Stimulated activated CD4-positive, alpha-beta T cell treated with anti-CD3 and anti-CD28 coated beads, Interleukin-4, amount 100 ng/mL, for 24 hours (primary cell): Measurements from ENCODE around the gene ALPL.
A peak's percentile ranks its signal among the peaks of the same experiment; 100 is the strongest.
"Not testable (repeated sequence)": the region's sequence is repeated elsewhere in the genome, so short reads cannot be mapped to it uniquely, and the experiment has no call there.

Experiments
- DNase-seq: peaks from one replicate; pipeline ENCODE4 v3.0.0-alpha.2; 2020

Gene ALPL

GRCh38 chr1:21508580-21509350 is 458 bp upstream of the ALPL start:
- peak; percentile 63 for DNase-seq

- no peak for DNase-seq
These were observed 880 bp downstream of the ALPL start for GRCh38 chr1:21510113-21510493.

GRCh38 chr1:21510885-21511578 is 1.8 kb downstream of the ALPL start:
- no peak for DNase-seq

DNA sequence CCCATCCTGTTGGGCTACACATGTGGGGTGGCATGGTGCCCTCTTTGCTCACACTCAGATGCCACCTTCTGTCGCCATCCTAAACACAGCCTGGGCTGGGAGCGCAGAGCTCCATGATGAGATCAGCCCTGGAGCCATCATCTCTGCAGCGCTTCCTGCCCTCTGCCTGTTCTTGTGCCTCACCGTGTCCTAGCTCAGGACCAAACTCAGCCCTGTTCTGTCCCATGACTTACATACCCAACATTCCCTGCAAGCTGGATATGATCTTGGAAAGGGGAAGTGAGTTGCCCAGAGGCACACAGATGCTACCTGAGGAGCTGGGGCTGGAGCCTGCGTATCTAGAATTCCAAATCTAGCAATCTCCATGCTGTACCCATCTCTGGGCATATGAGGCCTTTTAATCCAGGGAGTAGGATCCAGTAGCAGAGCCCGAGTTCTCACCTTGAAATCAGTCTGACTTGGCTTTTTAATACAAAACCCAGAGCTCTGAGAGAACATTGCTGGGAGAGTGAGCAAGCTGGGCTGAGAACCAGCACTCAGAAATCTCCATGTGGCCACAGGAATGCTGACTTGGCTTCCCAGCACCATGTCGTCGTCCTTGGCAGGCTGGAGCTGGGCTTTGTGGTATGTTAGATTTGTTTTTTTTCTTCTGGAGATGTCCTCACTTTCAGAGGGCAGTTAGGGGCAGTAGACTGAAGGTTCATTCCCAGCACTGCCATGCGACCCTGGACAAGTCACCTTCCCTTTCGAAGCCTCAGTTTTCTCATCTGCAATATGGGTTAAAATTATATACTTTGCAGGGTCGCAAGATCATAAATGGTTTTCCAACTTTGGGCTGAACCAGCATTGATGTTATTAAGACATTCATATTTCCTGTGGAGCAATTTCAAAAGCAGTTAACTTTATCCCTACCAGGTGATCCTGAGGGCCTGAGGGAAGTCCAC is 2.6 kb downstream of the ALPL start:
- DNase-seq: no peak

- no peak for DNase-seq
These were observed 5.0 kb downstream of the ALPL start for GRCh38 chr1:21514245-21514644.

DNA sequence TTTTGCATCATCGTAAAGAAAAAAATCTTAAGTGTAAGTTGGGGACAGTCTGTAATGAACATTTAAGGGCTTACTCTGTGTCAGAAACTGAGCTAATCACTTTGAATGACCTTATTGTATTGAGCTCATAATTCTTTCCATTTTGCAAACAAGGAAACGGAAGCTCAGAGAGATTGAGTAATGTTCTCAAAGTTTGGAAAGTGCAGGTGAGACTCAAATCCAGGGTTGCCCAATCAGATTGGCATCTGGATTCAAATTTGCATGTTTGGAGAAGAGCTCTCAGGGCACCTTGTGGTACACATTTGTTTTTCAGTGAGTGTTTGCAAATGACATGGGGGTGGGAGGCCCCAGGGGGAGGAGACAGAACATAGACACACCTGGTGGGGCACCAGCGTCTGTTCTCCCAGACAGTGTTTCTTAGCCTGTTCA is 8.0 kb downstream of the ALPL start:
- no peak for DNase-seq

GRCh38 chr1:21517660-21518480 is 8.6 kb downstream of the ALPL start:
- no peak for DNase-seq

- no peak for DNase-seq
These were observed 9.7 kb downstream of the ALPL start for GRCh38 chr1:21518774-21519455.

DNA sequence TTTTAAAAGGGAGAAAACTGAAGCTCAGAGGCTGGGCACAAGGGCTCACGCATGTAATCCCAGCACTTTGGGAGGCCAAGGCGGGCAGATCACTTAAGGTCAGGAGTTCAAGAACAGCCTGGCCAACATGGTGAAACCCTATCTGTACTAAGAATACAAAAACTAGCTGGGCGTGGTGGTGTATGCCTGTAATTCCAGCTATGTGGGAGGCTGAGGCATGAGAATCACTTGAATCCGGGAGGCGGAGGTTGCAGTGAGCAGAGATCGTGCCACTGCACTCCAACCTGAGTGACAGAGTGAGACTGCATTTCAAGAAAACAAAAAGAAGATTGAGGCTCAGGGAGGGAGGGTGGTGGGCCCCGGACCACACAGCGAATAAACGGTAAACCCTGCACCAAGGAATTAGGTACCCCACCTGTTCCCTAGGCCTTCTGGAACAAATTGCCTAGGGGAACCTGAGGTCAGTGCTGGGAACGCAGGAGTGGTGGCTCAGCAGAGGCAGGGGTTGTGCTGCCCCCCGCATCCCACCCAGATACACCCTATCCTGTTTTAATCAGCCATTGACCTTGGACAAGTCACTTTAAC is 10.4 kb downstream of the ALPL start:
- DNase-seq: not testable (repeated sequence)

GRCh38 chr1:21520899-21521716 is 11.9 kb downstream of the ALPL start:
- no peak for DNase-seq

DNA sequence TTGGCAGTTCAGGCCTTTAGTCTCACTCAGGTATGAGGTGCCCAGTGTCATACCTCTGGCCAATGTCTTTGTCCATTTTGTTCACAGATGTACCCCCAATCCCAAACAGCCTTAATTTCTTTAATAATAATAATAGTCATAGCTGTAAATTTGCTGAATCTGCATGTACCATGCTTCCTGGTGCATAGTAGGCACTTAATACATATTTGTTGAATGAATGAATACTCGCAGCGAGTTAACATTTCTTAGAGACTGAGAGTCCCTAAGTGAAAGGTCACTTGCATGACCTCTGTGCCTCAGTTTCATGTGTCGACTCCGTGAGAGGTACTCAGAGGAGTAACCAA is 12.5 kb downstream of the ALPL start:
- DNase-seq: no peak

DNA sequence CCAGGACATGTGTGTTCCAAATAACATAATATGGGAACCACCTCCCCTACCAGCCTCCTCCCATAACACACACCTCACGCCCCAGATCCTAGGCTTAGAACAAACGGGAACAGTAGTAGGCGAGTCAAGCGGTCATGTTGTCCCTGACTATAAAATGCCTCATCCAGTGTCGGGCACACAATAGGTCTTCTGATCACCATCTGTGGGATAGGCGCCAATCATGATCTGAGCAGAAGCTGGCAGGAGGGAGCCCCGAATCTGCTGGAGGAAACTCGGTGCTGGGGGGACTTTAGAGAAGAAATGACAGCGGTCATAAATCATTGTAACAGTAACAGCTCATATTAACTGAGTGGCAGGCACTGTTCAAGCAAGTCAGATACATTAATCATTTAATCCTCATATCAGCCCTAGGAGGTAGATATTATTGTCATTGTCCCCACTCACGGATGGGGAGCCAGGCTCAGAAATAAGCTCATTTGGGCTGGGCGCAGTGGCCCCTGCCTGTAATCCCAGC is 13.4 kb downstream of the ALPL start:
- no peak for DNase-seq

DNA sequence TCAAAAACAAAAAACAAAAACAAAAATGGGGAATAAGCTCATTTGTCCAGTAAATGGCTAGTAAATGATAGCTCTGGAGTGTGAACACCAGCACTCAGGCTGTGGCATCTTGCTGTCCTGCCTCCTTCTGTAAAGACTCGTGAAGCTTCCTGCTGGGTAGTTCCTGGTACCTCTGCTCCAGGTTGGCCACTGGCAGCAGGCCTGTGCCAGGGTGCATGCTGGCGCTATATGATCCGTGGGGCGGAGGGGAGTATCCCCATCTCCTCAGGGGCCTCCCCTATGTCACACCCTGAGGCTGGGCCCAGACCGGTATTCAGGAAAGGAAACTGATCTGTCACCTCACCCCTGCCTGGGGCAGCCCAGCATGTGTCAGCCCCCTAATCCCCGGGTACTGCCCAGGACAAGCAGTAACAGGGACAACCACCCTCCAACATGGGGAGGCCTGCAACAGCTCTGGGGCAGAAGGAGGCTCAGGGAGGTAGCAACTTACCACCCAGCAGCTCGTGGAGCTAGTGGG is 14.1 kb downstream of the ALPL start:
- no peak for DNase-seq

DNA sequence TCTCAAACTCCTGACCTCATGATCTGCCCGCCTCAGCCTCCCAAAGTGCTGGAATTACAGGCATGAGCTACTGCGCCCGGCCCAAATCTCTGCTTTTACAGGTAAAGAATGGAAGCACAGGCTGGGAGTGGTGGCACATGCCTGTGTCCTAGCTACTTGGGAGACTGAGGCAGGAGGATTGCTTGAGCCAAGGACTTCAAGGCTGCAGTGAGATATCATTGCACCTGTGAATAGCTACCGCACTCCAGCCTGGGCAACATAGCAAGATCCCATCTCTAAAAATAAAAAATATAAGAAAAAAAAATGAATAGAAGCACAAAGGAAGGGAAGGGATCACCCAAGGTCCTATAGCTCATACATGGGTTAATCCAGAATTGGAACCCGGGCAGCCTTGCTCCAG is 15.0 kb downstream of the ALPL start:
- DNase-seq: no peak

DNA sequence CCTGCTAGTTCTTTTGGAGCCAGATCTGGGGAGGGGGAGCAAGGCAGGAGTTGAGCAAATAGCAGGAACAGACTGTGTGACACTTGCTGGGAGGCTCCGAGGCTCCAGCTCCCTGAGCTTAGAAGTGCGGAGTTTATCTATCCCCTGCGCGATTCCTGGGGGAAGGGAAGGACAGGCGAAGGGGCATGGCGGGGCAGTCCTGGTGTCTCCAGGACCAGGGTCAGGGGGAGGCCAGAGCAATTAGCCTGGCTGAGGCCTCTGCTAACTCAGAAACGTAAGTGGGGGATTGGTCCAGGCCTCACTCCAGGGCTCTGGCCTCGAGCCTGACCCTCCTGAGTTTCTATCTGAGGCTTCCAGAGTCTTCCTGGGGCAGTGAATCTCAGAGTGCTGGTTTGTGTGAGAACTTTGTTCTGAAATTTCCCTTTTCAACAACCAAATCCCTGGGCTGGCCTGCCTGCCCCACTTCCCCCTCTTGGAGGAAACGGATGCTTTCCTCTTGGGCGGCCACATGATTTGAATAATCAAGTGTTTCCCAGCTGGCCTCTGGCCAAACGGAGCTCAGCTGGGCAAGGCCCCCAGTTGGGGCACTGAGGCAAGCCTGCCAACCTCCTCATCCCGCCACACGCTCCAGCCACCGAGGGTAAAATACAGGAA is 15.6 kb downstream of the ALPL start:
- DNase-seq: no peak

GRCh38 chr1:21525340-21525717 is 16.1 kb downstream of the ALPL start:
- DNase-seq: no peak

DNA sequence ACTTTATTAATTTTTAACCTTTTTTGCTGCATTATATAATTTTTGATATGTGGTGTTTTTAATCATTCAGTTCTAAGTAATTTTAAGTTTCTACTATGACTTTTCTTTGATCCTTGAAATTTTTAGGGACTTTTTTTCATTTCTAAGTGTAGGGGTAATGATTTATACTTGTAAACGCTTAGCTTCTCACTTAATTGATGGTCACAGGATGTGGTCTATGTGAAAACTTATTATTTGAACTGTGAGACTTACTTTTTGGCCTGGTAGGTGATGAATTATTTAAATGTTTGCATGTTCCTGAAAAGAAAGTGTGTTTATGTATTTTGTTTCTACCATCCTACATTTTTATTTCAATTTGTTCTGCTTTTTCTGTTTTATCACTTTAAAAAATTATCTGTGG is 17.2 kb downstream of the ALPL start:
- DNase-seq: no peak

- DNase-seq: no peak
These were observed 21.3 kb downstream of the ALPL start for GRCh38 chr1:21530368-21531016.

GRCh38 chr1:21531241-21531640 is 22.0 kb downstream of the ALPL start:
- DNase-seq: no peak
